Endothelial cell (in vitro differentiated cells): ENCODE results near the gene ECPAS. TPM values are rescaled to one million over a fixed set of nuclear protein-coding genes. Genes with fewer than 3 reads are reported as not detected.

ENCODE experiments used
- DNase-seq: peaks from one replicate; pipeline ENCODE4 v3.0.0; 2021; ENCODE audit warnings: low spot score
- H3K27ac Mint-ChIP-seq: one replicate; pipeline ENCODE4 v1.8.0; 2021; ENCODE audit warnings: mixed read lengths, inconsistent platforms; ENCODE audit not compliant: unreplicated experiment
- H3K27me3 Mint-ChIP-seq: one replicate; pipeline ENCODE4 v1.8.0; 2021; ENCODE audit warnings: mild to moderate bottlenecking, moderate library complexity, mixed read lengths, inconsistent platforms; ENCODE audit not compliant: unreplicated experiment
- H3K36me3 Mint-ChIP-seq: one replicate; pipeline ENCODE4 v1.8.0; 2021; ENCODE audit warnings: mild to moderate bottlenecking, low read depth, mixed read lengths, inconsistent platforms; ENCODE audit not compliant: unreplicated experiment
- H3K4me1 Mint-ChIP-seq: one replicate; pipeline ENCODE4 v1.8.0; 2021; ENCODE audit warnings: mild to moderate bottlenecking, mixed read lengths, inconsistent platforms; ENCODE audit not compliant: unreplicated experiment
- H3K4me3 Mint-ChIP-seq: one replicate; pipeline ENCODE4 v1.8.0; 2021; ENCODE audit warnings: mild to moderate bottlenecking, mixed read lengths, inconsistent platforms; ENCODE audit not compliant: unreplicated experiment
- H3K9me3 Mint-ChIP-seq: one replicate; pipeline ENCODE4 v1.8.0; 2021; ENCODE audit warnings: mixed read lengths, inconsistent platforms; ENCODE audit not compliant: unreplicated experiment
- CTCF ChIP-seq: fragments of 200-600 bp; sonication (generic); IDR thresholded peaks from one replicate; pipeline ENCODE4 v1.5.0; 2021; ENCODE audit warnings: antibody characterized with exemption; ENCODE audit not compliant: unreplicated experiment
- total RNA-seq: library from RNA; stranded (reverse); fragmentation: NEBNext Ultra II Directional; extraction: Animal tissue kit (Norgen Biotek cat#: 25700); gene quantifications from one replicate; pipeline ENCODE4 v1.2.1, GENCODE V29; 2021; ENCODE audit not compliant: unreplicated experiment

The ECPAS gene
- total RNA-seq, 1 donor from 2014 or later = 111 TPM

- Mint-ChIP-seq H3K36me3 (no peaks in the 10 kb centered on the region), H3K4me1 (peaks cover 6% of the 10 kb centered on the region), H3K27me3 (no peaks in the 10 kb centered on the region), H3K9me3 (no peaks in the 10 kb centered on the region), H3K27ac (no peak overlapping the region), H3K4me3 (no peak overlapping the region)
- no peak for DNase-seq
- TF ChIP-seq CTCF = no peak
These were observed 9.0 kb downstream of the ECPAS start for GRCh38 chr9:111475195-111475594.

- Mint-ChIP-seq H3K9me3 (no peaks in the 10 kb centered on the region), H3K4me3 (no peak overlapping the region)
These were observed 9.8 kb downstream of the ECPAS start for GRCh38 chr9:111474385-111474784.

GRCh38 chr9:111467778-111468367 lies 16.3 kb downstream of the ECPAS start:
- DNase-seq = no peak
- no peak for TF ChIP-seq CTCF
- Mint-ChIP-seq H3K9me3 (peaks cover 4% of the 10 kb centered on the region), H3K4me1 (peaks cover 6% of the 10 kb centered on the region), H3K36me3 (peaks cover 4% of the 10 kb centered on the region), H3K27ac (no peak overlapping the region), H3K4me3 (no peak overlapping the region), H3K27me3 (no peaks in the 10 kb centered on the region)

More at GRCh38 chr9:111474385-111474784, 9.8 kb downstream of the ECPAS start:
- TF ChIP-seq CTCF = no peak
- no peaks in the 10 kb centered on the region for H3K36me3 Mint-ChIP-seq
- peaks cover 6% of the 10 kb centered on the region for H3K4me1 Mint-ChIP-seq
- DNase-seq = no peak
- no peaks in the 10 kb centered on the region for H3K27me3 Mint-ChIP-seq
- H3K27ac Mint-ChIP-seq = no peak overlapping the region

GRCh38 chr9:111463048-111463447 lies 21.1 kb downstream of the ECPAS start:
- no peak for DNase-seq
- peaks cover 13% of the 10 kb centered on the region for H3K36me3 Mint-ChIP-seq
- H3K27me3 Mint-ChIP-seq = no peaks in the 10 kb centered on the region
- H3K9me3 Mint-ChIP-seq = peaks cover 4% of the 10 kb centered on the region
- no peak for TF ChIP-seq CTCF
- peaks cover 11% of the 10 kb centered on the region for H3K4me1 Mint-ChIP-seq
- H3K27ac Mint-ChIP-seq = no peak overlapping the region
- no peak overlapping the region for H3K4me3 Mint-ChIP-seq

- Mint-ChIP-seq H3K4me1 (peaks cover 25% of the 10 kb centered on the region), H3K4me3 (no peak overlapping the region), H3K36me3 (peaks cover 9% of the 10 kb centered on the region), H3K27me3 (no peaks in the 10 kb centered on the region), H3K27ac (no peak overlapping the region), H3K9me3 (no peaks in the 10 kb centered on the region)
- no peak for TF ChIP-seq CTCF
- no peak for DNase-seq
These were observed 25.8 kb downstream of the ECPAS start for GRCh38 chr9:111458139-111459009.
